Erythroblast (primary cell): ENCODE measurements around the gene OMA1.

Experiments used
- GATA1 ChIP-seq: IDR thresholded peaks from 2 replicates; pipeline ENCODE4 v1.6.1; 2011; ENCODE audit warnings: low read depth, mild to moderate bottlenecking, control low read depth, low read length, moderate library complexity
- POLR2A ChIP-seq: IDR thresholded peaks from 2 replicates; pipeline ENCODE4 v1.6.1; 2011; ENCODE audit warnings: mild to moderate bottlenecking, low read length

GRCh38 chr1:58434607-58435006 is 111.9 kb downstream of the OMA1 start:
- TF ChIP-seq POLR2A (no peak), GATA1 (no peak)
